ENCODE results near the gene EDIL3.
"Not testable (repeated sequence)": the region's sequence is repeated elsewhere in the genome, so short reads cannot be mapped to it uniquely, and the experiment has no call there.

EDIL3 gene

GRCh38 chr5:84036842-84037241 is 347.8 kb downstream of the EDIL3 start:
- no peak for DNase-seq

DNA sequence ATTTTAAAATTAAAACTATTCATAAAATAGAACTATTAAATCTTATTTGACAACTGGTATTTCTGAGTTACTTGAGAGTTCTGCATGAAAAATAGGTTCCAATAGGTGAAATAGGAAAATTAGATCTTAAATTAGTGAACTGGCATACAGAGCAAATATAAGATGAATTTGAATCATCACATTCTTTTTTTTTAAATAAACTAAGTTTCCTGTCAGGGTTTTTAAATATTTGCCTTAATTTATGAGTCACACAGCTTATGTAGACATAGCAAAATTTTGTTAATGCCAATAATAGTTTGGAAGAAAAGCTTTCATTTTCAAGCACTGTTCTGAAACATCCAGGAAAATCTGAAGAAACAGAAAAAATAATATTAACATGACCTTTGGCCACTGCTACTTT is 352.4 kb downstream of the EDIL3 start:
- no peak for DNase-seq

DNA sequence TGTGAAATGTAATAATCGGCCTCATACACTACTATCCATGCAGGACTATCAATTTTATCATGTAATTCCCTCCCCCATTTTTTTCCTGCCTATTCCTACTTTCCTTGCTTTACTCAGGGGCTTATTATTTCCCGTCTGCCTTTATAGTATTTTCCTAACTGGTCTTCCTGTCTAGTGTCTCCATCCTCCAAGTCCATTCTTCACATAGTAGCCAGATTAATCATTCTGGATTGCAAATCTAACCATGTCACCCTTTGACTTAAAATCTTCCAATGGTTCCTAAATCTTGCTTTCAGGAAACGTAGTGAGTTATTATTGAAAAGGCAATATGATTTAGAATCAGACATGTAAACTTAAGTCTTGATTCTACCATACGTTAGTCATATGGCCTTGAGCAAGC is 356.6 kb downstream of the EDIL3 start:
- DNase-seq = no peak

- DNase-seq = not testable (repeated sequence)
Measured at GRCh38 chr5:84018521-84018920, 366.2 kb downstream of the EDIL3 start.

DNA sequence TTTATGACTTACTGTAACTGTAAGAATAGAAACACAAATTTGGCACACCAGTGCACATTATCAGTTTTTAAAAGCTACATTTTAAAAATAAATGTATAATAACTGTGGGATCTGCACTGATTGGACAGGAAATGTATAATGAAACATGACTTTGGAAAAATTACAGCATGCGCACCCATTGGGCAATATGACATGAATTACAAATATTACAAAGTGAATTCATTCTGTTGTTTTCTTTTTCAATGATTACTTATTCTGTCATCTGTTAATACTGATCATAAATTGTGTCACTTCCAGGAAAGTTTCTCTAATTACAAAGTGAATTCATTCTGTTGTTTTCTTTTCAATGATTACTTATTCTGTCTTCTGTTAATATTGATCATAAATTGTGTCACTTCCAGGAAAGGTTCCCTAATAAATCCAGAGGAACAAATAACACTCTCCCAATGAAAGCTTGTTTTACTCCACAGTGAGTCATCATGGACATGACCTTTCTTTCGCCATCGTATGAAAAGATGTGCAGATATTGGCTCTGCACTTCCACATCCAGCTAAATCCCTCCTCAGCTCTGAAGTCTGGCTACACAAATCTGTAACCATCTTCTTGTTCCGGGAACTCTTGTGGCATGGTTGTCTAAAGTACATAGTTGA is 367.0 kb downstream of the EDIL3 start:
- no peak for DNase-seq

- no peak for DNase-seq
Measured at GRCh38 chr5:84016085-84016484, 368.6 kb downstream of the EDIL3 start.

DNA sequence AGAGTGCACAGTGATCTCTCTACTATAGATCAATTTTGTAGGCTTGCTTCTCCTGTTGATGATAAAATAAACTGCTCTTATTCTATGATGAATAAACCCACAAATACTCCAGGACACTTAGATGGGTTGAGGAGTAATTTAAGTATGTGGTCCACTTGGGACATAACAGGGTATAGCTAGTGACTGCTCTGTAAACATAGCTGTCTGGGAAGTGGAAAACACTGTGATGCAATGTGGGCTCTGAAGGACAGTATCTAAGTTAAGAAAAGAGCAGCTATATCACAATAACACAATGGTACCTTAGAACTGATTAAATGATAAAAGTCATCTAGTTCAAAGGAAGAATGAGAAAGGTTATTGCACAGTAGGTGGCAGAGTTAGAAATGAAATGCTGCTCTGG is 369.7 kb downstream of the EDIL3 start:
- no peak for DNase-seq

GRCh38 chr5:83993803-83994202 is 390.9 kb downstream of the EDIL3 start:
- no peak for DNase-seq

DNA sequence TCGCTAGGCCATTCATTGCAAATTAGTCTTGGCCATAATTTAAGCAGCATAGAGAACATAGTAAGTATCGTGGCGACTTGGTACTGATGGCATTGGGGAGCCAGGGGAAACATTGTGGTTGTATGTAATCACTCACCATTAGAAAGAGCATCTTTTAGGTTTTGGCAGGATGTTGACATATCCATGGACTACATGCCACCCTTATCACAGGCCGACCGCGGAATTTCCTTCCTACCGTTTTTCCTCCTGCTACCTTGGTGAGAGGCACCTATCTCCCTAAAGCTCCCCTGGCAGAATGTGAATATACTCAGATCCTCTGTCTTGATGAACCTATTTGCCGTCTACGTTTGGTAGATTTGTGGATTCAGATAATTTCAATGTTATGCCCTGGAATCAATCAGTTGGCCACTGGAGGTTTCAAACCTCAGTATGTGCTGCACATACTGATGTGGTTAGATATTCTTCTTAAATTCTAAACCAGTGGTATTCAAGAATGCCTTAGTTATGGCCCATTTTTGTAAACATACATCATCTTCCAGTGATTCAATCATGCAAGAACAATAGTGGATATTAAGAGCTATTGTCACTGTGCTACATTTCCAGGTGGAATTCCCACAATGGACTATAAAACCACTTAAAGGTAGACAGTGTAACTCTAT is 393.0 kb downstream of the EDIL3 start:
- no peak for DNase-seq

DNA sequence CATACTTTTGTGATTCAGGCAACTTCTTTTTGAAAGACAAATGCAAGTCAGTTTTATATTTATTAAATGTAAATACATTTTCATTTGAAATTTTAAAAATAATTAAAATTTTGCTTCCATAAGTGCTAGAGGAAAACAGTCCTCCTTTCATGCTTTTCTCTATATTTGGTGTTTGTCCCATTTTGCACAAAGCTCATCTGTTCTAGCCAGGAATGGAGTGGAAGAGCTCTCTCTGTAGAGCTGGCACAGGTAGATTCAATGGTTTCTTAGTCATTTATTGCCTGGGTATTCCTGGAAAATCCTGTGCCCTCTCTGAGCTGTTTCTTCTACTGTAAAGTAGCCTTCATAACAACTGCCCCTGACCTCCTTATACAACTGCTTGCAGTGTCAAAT is 396.4 kb downstream of the EDIL3 start:
- DNase-seq = no peak

GRCh38 chr5:83987513-83988292 is 397.0 kb downstream of the EDIL3 start:
- DNase-seq = no peak

DNA sequence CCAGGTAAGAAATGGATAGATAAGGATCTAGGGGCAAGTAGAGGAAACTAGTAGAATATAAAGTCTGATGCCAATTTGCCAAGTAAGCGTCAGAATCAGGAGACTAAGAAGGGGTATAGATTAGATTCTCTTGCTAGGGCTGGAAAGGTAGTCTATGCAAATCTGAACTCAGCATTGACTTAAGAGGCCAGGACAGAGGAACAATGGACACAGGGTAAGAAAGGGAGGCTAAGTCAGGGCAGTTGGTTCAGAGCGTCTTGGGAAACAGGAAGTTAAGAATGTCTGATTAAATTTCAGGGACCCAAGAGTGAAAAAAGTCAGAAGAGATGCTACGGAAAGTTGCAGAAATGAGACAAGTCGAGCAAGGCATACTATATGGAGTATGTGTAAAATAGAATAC is 400.8 kb downstream of the EDIL3 start:
- DNase-seq = no peak

DNA sequence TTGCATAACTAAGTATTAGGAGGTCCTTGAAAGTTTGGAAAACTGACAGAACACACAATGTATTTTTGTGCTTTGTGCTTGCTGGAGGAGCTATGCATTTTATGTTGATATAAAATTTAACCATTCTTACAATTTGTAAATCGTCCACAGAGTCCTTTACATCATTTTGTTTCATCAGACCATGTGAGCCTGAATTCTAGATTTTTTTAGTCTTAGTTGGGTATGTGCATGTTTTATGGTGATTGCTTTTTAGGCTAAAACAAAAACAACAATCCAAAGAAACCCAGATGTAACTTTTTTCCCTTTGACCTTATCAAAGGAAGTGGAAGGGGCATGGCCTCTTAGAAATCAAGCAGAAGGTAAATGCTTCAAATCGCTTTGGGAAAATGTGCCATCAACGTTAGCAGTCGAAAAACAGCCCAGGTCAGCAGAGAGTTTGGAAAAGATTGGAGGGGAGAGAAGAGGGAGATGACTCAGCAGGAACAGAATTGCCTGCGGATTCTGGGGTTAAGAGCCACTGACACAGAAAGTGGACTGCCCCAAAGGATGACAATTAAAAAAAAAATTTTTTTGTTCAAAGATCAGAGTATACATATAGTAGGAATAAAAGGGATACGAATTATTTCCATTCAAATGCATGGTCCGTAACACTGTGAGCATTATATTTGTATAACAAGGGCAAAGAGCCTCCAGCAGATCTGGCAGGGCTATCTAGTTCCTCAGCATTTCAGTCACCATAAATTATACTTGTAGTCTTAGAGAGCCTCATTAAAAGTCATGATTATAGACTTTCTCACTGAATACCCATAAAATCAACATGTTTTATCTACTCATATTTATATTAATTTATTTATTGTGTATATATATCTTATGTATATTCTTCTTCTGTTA is 410.5 kb downstream of the EDIL3 start:
- DNase-seq = no peak

DNA sequence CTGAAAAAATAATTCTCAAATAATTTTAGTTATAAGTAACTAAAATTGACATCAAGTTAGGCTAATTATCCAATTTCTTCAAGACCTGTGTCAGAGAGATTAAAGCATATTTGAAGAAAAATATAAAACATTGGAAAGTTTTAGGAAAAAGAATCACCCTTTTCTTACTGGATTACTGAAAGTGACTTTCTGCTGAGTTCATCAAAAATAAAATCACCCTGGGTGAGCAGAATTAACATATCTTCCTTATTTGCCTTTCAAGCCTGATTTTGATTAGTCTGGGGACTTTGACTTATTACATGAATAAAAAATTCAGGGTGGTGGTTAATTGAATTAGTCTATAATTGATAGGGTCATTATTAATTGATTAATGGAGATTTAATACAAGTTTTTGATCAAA is 411.8 kb downstream of the EDIL3 start:
- DNase-seq = no peak

DNA sequence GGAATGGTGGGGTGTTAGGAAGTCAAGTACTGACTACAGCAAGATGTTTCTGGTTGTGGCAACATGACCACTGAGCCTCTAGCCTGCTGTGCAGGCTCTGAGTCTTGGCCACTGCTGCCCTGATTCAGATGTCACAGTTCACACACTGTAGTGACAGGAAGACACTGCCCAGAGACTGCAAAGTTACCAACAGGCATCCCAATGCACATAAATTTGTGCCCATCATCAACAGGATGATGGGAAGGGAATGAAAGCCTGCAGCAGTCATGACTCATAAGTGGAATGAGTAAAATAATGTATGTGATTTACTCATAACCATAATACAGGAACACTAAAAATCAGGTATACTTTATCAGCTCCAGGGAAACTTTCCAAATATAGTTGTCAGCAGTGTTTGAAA is 412.4 kb downstream of the EDIL3 start:
- no peak for DNase-seq

GRCh38 chr5:83967417-83967816 is 417.3 kb downstream of the EDIL3 start:
- DNase-seq = no peak

DNA sequence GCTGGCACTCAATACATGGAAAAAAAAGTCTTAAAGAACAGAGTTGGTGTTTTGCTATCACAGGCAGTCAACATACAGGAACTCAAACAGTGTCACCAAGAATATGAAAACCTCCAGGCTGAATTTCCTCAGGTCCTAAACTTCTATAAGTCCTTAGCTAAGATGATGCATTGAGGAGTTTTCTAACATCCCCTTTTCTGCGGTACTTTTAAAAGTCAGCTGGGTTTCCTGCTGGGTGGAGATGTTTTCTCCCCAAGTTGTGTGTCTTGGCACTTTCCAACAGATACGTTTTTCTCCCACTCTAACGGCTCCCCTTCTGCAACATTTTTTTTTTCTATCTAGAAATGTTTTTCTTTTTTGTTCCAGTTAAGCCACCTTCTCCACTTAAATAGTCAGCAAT is 419.2 kb downstream of the EDIL3 start:
- DNase-seq = no peak

DNA sequence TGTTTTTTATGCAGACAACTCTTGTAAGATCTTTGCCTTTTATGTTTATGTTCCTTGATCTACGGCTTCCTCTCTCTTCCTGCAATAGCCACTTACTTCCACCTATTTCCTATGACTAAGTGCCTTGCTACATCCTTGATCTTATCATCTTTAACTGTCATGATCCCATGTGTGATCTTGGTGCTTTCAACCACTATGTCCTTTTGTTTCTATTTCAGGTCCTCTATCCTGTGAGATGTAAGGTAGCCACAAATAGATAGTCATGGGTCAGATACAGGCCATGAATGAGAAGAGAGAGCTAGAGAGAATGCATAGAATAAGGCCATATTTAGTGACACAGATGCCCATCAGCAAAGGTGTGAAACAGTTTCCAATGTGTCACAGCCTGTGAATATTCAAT is 420.4 kb downstream of the EDIL3 start:
- DNase-seq = no peak

- DNase-seq = no peak
Measured at GRCh38 chr5:83957188-83957587, 427.5 kb downstream of the EDIL3 start.

DNA sequence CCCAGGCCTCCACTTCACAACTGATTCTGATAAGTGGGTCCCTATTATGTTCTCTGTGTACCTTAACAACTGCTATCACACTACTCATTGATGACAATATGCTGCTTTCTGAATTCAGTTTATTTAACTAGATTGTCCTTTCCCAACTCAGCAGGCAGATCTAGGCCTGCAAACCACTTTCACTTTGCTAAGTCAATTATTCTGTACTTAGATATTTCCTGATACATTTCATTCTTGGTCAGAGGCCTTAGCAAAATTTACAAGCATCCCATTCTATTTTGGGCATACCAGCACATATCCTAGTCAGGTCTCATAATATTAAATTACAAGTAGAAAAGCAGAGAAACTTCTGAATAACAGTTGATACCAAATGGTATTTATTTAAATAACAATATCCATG is 428.3 kb downstream of the EDIL3 start:
- DNase-seq = no peak

DNA sequence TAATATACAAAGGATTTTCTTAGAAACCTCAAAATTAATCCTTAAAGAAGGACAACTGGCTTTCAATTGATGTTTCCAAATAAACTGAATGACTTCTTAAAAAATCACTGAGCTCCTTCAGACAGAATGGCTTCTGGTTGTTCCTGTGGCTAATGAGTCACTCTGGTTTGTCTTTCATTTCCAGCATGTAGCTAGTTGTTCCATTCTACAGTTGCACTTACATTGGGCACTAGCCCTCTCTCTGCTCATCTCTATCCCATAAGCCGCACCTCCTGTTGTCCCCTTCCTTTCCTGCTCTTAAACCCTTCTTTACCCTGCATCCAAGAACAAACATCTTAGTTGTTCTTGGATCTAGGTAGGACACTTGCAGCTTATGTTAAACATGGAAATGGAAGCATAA is 428.8 kb downstream of the EDIL3 start:
- no peak for DNase-seq

GRCh38 chr5:83947763-83948162 is 436.9 kb downstream of the EDIL3 start:
- DNase-seq = no peak

DNA sequence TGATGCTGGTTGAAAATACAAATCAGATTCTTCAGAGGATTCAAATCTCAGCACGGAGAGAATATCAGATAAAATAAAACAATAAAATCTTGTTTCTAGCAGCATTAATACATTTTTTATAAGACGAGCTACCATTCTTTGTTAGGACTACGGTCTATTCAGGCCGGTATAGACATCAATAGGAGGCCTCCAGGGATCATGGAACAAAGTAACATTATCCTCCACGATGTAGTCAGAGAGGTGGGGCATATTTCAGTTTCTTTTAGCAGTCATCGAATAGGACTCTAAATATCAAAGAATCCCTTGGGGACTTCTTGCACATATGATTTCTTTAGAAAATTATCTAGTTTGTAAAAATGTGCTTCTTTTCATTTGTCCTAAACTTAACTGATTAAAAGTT is 438.2 kb downstream of the EDIL3 start:
- no peak for DNase-seq
